HCT116 (cell line): ENCODE measurements around the gene BFSP1. TPM values are rescaled to one million over a fixed set of nuclear protein-coding genes. Genes with fewer than 3 reads are reported as not detected.

Source experiments
- ATAC-seq: fragments of 200-7000 bp; cut with Tn5 transposase; 2 replicates; pipeline ENCODE4 v1.9.1; 2020; ENCODE audit warnings: mild to moderate bottlenecking, moderate library complexity
- BruUV-seq: library from RNA; stranded (reverse); fragments of 400-500 nt; replicated peaks from 2 replicates; lab custom pipeline; 2021; lab: Mats Ljungman, UMichigan
- CTCF ChIA-PET: fragments of 300-600 bp; sonication (Branson Sonifier 250); formaldehyde crosslinking; loops from one replicate; lab custom pipeline; 2021; ENCODE audit warnings: antibody characterized with exemption; lab: Charles Lee
- POLR2A ChIA-PET: fragments of 300-600, 350-600 bp; sonication (Branson Sonifier 250); formaldehyde crosslinking; loops from one replicate; lab custom pipeline; 2021; ENCODE audit warnings: antibody characterized with exemption; lab: Charles Lee
- RAD21 ChIA-PET, 2 experiments: fragments of 300-600 bp; sonication (Branson Sonifier 250); formaldehyde crosslinking; loops; one replicate each; lab custom pipeline; 2023; ENCODE audit warnings: low total read pairs in 2 of 2; ENCODE audit not compliant: uncharacterized antibody in 2 of 2, unreplicated experiment in 2 of 2, low non-redundant PET in 1 of 2; lab: Charles Lee
- DNase-seq: peaks from one replicate; pipeline ENCODE4 v3.0.0-alpha.2; 2010; ENCODE audit warnings: low read depth, low spot score
- H2AFZ ChIP-seq: fragments of 200-600 bp; shearing (Covaris generic), sonication (generic); 2 replicates; pipeline ENCODE4 v1.6.1; 2017; ENCODE audit warnings: low read depth, mixed run types, mixed read lengths, antibody characterized with exemption, low read length; ENCODE audit not compliant: poor library complexity, severe bottlenecking
- H3K27ac ChIP-seq: 2 replicates; pipeline ENCODE4 v1.5.1; 2012; ENCODE audit warnings: low read depth, low read length
- H3K27me3 ChIP-seq: fragments of 200-600 bp; sonication (generic); 2 replicates; pipeline ENCODE4 v1.6.1; 2016; ENCODE audit warnings: mixed run types, low read length, mixed read lengths; ENCODE audit not compliant: insufficient read depth
- H3K36me3 ChIP-seq, 2 experiments: fragments of 200-500 bp in 1 of 2; fragments of 200-600 bp in 1 of 2; sonication (Bioruptor generic) in 1 of 2; sonication (generic) in 1 of 2; 2 replicates each; pipeline versions ENCODE4 v1.5.1 to v1.6.1; 2014 to 2016; ENCODE audit warnings: low read length in 2 of 2, inconsistent platforms in 1 of 2, mixed read lengths in 1 of 2, mixed run types in 1 of 2; ENCODE audit not compliant: insufficient read depth in 2 of 2, control insufficient read depth in 1 of 2
- H3K4me1 ChIP-seq, 2 experiments: fragments of 200-600 bp in 1 of 2; sonication (generic) in 1 of 2; 2 replicates each; pipeline versions ENCODE4 v1.5.1 to v1.6.1; 2012 to 2017; ENCODE audit warnings: low read length in 2 of 2, inconsistent platforms in 1 of 2, mild to moderate bottlenecking in 1 of 2, mixed read lengths in 1 of 2, mixed run types in 1 of 2, moderate library complexity in 1 of 2; ENCODE audit not compliant: insufficient read depth in 2 of 2, control insufficient read depth in 1 of 2
- H3K4me2 ChIP-seq: fragments of 200-600 bp; sonication (generic); 2 replicates; pipeline ENCODE4 v1.6.1; 2017; ENCODE audit warnings: mixed run types, low read length, mixed read lengths
- H3K4me3 ChIP-seq, 2 experiments: fragments of 200-600 bp in 1 of 2; sonication (generic) in 1 of 2; replicated peaks in 1 of 2; 2 replicates each; pipeline ENCODE4 v1.5.1; 2011 to 2016; ENCODE audit warnings: low read length in 2 of 2, control low read depth in 1 of 2, low read depth in 1 of 2, mild to moderate bottlenecking in 1 of 2, mixed read lengths in 1 of 2, mixed run types in 1 of 2
- H3K79me2 ChIP-seq: fragments of 200-600 bp; sonication (generic); 2 replicates; pipeline ENCODE4 v1.6.1; 2017; ENCODE audit warnings: mild to moderate bottlenecking, mixed run types, low read length, moderate library complexity, mixed read lengths; ENCODE audit not compliant: insufficient read depth
- H3K9ac ChIP-seq: fragments of 200-600 bp; sonication (generic); 2 replicates; pipeline ENCODE4 v1.6.1; 2016; ENCODE audit warnings: low read length, mixed read lengths
- H3K9me2 ChIP-seq: fragments of 200-600 bp; sonication (generic), shearing (Covaris generic); 2 replicates; pipeline ENCODE4 v1.6.1; 2017; ENCODE audit warnings: mixed run types, mild to moderate bottlenecking, moderate library complexity; ENCODE audit not compliant: insufficient read depth
- H3K9me3 ChIP-seq, 2 experiments: fragments of 200-500 bp in 1 of 2; fragments of 200-600 bp in 1 of 2; sonication (Bioruptor generic) in 1 of 2; sonication (generic) in 1 of 2; 2 replicates each; pipeline ENCODE4 v1.6.1; 2014 to 2017; ENCODE audit warnings: low read length in 2 of 2, mixed read lengths in 2 of 2, inconsistent platforms in 1 of 2, low read depth in 1 of 2, mild to moderate bottlenecking in 1 of 2, mixed run types in 1 of 2, moderate library complexity in 1 of 2; ENCODE audit not compliant: control insufficient read depth in 1 of 2, insufficient read depth in 1 of 2
- H4K20me1 ChIP-seq: fragments of 200-600 bp; sonication (generic), shearing (Covaris generic); 2 replicates; pipeline ENCODE4 v1.6.1; 2017; ENCODE audit warnings: mixed run types, mild to moderate bottlenecking, moderate library complexity; ENCODE audit not compliant: insufficient read depth
- CBX3 ChIP-seq: IDR thresholded peaks from 2 replicates; pipeline ENCODE4 v1.6.1; 2012; ENCODE audit warnings: low read depth
- CEBPB ChIP-seq: IDR thresholded peaks from 2 replicates; pipeline ENCODE4 v1.6.1; 2012; ENCODE audit warnings: low read depth
- EGR1 ChIP-seq: IDR thresholded peaks from 2 replicates; pipeline ENCODE4 v1.6.1; 2012; ENCODE audit warnings: low read depth
- EZH2 ChIP-seq: fragments of 200-600 bp; sonication (generic); IDR thresholded peaks from 2 replicates; pipeline ENCODE4 v1.6.1; 2017; ENCODE audit warnings: antibody characterized with exemption, mixed run types
- EZH2phosphoT487 ChIP-seq: fragments of 200-600 bp; IDR thresholded peaks from 2 replicates; pipeline ENCODE4 v1.6.1; 2018; ENCODE audit warnings: antibody characterized with exemption, borderline replicate concordance
- FOSL1 ChIP-seq: IDR thresholded peaks from 2 replicates; pipeline ENCODE4 v1.6.1; 2012; ENCODE audit warnings: low read depth
- JUND ChIP-seq: IDR thresholded peaks from 2 replicates; pipeline ENCODE4 v1.6.1; 2012
- POLR2A ChIP-seq: IDR thresholded peaks from 2 replicates; pipeline ENCODE4 v1.7.0; 2011; ENCODE audit warnings: borderline replicate concordance; ENCODE audit not compliant: insufficient read depth, insufficient read length; ENCODE audit errors: extremely low read depth
- REST ChIP-seq: IDR thresholded peaks from 2 replicates; pipeline ENCODE4 v1.6.1; 2012; ENCODE audit warnings: low read depth
- SRF ChIP-seq: IDR thresholded peaks from 2 replicates; pipeline ENCODE4 v1.6.1; 2012; ENCODE audit warnings: low read depth
- YY1 ChIP-seq: IDR thresholded peaks from 2 replicates; pipeline ENCODE4 v1.6.1; 2011; ENCODE audit warnings: low read length, low read depth, moderate library complexity, mild to moderate bottlenecking; ENCODE audit not compliant: insufficient replicate concordance; ENCODE audit errors: extremely low read depth
- ZNF274 ChIP-seq: fragments of 200-500 bp; sonication (Bioruptor generic); IDR thresholded peaks from 2 replicates; pipeline ENCODE4 v1.6.1; 2014; ENCODE audit warnings: mild to moderate bottlenecking, low read depth, low read length, inconsistent platforms
- intact Hi-C: fragments of 100-400 bp; cut with micrococcal nuclease; formaldehyde crosslinking; loops from 2 replicates; pipeline ENCODE4 v1.10.0; 2022
- total RNA-seq: library from RNA; stranded (reverse); gene quantifications from one replicate; pipeline ENCODE4 v1.2.1, GENCODE V29; 2021; ENCODE audit not compliant: unreplicated experiment
- TF ChIP-seq, protein P1 (sequence below): IDR thresholded peaks from 2 replicates; pipeline ENCODE4 v1.6.1; 2012
- TF ChIP-seq, protein P2 (sequence below), 3 experiments: fragments of 200-600 bp in 1 of 3; sonication (generic) in 1 of 3; IDR thresholded peaks in 2 of 3; conservative IDR thresholded peaks in 1 of 3; 2 replicates each; pipeline ENCODE4 v1.5.1; 2012 to 2017; ENCODE audit warnings: low read depth in 2 of 3, low read length in 2 of 3, antibody characterized with exemption in 1 of 3, borderline replicate concordance in 1 of 3, control low read depth in 1 of 3, mild to moderate bottlenecking in 1 of 3, mixed read lengths in 1 of 3, mixed run types in 1 of 3, moderate library complexity in 1 of 3; ENCODE audit not compliant: insufficient read depth in 1 of 3
- TF ChIP-seq, protein P3 (sequence below): IDR thresholded peaks from 2 replicates; pipeline ENCODE4 v1.6.1; 2011; ENCODE audit warnings: mild to moderate bottlenecking, low read length, moderate library complexity; ENCODE audit not compliant: insufficient replicate concordance; ENCODE audit errors: extremely low read depth

The BFSP1 gene
- total RNA-seq, 1 experiment from 2014 or later: 8.8 TPM

GRCh38 chr20:17497821-17498580 is 33.2 kb downstream of the BFSP1 start (continued):
- TF ChIP-seq FOSL1: no peak

GRCh38 chr20:17495826-17496225 is 35.4 kb downstream of the BFSP1 start:
- Histone ChIP-seq H3K9me2 (no peaks in the 10 kb centered on the region), H3K27ac (no peak overlapping the region), H2AFZ (no peak overlapping the region), H3K9ac (no peak overlapping the region), H3K4me2 (no peak overlapping the region), H3K4me1 (no peaks in the 10 kb centered on the region), H3K36me3 (no peaks in the 10 kb centered on the region; a peak in 1 of 4 replicates), H3K27me3 (no peaks in the 10 kb centered on the region), H3K79me2 (no peaks in the 10 kb centered on the region), H4K20me1 (no peaks in the 10 kb centered on the region), H3K4me3 (no peak overlapping the region), H3K9me3 (no peaks in the 10 kb centered on the region)
- POLR2A ChIA-PET: no interaction called here
- ATAC-seq: no peak
- no peak for DNase-seq
- BruUV-seq: no TSS peak
- RAD21 ChIA-PET: no interaction called here
- TF ChIP-seq, protein P1, sequence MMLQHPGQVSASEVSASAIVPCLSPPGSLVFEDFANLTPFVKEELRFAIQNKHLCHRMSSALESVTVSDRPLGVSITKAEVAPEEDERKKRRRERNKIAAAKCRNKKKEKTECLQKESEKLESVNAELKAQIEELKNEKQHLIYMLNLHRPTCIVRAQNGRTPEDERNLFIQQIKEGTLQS: no peak
- TF ChIP-seq EZH2 (no peak), EZH2phosphoT487 (no peak), CEBPB (no peak), POLR2A (no peak), CBX3 (no peak), SRF (no peak), JUND (no peak), REST (no peak), ZNF274 (no peak), EGR1 (no peak), YY1 (no peak)
- TF ChIP-seq, protein P2, sequence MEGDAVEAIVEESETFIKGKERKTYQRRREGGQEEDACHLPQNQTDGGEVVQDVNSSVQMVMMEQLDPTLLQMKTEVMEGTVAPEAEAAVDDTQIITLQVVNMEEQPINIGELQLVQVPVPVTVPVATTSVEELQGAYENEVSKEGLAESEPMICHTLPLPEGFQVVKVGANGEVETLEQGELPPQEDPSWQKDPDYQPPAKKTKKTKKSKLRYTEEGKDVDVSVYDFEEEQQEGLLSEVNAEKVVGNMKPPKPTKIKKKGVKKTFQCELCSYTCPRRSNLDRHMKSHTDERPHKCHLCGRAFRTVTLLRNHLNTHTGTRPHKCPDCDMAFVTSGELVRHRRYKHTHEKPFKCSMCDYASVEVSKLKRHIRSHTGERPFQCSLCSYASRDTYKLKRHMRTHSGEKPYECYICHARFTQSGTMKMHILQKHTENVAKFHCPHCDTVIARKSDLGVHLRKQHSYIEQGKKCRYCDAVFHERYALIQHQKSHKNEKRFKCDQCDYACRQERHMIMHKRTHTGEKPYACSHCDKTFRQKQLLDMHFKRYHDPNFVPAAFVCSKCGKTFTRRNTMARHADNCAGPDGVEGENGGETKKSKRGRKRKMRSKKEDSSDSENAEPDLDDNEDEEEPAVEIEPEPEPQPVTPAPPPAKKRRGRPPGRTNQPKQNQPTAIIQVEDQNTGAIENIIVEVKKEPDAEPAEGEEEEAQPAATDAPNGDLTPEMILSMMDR (IDR thresholded peaks at IDR 0.05 in 2 of 3, conservative IDR thresholded peaks at IDR 0.05 in 1 of 3; ENCODE audit: borderline replicate concordance in 1 of 3, insufficient read depth in 1 of 3, low read depth in 2 of 3, low read length in 2 of 3): no peak
- TF ChIP-seq, protein P3, sequence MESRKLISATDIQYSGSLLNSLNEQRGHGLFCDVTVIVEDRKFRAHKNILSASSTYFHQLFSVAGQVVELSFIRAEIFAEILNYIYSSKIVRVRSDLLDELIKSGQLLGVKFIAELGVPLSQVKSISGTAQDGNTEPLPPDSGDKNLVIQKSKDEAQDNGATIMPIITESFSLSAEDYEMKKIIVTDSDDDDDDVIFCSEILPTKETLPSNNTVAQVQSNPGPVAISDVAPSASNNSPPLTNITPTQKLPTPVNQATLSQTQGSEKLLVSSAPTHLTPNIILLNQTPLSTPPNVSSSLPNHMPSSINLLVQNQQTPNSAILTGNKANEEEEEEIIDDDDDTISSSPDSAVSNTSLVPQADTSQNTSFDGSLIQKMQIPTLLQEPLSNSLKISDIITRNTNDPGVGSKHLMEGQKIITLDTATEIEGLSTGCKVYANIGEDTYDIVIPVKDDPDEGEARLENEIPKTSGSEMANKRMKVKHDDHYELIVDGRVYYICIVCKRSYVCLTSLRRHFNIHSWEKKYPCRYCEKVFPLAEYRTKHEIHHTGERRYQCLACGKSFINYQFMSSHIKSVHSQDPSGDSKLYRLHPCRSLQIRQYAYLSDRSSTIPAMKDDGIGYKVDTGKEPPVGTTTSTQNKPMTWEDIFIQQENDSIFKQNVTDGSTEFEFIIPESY: no peak
- intact Hi-C loops: no loop called here
- CTCF ChIA-PET: no interaction called here
